ENCODE results near the gene DNAH10.

Gene DNAH10, protein sequence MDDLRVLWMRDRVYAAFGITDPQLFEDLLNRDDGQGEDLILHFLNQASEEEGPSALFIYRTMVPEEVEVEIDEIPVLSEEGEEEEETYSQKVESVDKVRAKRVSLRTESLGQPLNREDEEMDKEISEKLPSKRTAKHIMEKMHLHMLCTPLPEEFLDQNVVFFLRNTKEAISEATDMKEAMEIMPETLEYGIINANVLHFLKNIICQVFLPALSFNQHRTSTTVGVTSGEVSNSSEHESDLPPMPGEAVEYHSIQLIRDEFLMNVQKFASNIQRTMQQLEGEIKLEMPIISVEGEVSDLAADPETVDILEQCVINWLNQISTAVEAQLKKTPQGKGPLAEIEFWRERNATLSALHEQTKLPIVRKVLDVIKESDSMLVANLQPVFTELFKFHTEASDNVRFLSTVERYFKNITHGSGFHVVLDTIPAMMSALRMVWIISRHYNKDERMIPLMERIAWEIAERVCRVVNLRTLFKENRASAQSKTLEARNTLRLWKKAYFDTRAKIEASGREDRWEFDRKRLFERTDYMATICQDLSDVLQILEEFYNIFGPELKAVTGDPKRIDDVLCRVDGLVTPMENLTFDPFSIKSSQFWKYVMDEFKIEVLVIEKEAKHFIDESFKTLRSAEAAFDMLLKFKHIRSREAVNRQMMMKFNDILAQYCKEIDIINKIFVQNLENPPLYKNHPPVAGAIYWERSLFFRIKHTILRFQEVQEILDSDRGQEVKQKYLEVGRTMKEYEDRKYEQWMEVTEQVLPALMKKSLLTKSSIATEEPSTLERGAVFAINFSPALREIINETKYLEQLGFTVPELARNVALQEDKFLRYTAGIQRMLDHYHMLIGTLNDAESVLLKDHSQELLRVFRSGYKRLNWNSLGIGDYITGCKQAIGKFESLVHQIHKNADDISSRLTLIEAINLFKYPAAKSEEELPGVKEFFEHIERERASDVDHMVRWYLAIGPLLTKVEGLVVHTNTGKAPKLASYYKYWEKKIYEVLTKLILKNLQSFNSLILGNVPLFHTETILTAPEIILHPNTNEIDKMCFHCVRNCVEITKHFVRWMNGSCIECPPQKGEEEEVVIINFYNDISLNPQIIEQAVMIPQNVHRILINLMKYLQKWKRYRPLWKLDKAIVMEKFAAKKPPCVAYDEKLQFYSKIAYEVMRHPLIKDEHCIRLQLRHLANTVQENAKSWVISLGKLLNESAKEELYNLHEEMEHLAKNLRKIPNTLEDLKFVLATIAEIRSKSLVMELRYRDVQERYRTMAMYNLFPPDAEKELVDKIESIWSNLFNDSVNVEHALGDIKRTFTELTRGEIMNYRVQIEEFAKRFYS (N-terminal part only)

DNA sequence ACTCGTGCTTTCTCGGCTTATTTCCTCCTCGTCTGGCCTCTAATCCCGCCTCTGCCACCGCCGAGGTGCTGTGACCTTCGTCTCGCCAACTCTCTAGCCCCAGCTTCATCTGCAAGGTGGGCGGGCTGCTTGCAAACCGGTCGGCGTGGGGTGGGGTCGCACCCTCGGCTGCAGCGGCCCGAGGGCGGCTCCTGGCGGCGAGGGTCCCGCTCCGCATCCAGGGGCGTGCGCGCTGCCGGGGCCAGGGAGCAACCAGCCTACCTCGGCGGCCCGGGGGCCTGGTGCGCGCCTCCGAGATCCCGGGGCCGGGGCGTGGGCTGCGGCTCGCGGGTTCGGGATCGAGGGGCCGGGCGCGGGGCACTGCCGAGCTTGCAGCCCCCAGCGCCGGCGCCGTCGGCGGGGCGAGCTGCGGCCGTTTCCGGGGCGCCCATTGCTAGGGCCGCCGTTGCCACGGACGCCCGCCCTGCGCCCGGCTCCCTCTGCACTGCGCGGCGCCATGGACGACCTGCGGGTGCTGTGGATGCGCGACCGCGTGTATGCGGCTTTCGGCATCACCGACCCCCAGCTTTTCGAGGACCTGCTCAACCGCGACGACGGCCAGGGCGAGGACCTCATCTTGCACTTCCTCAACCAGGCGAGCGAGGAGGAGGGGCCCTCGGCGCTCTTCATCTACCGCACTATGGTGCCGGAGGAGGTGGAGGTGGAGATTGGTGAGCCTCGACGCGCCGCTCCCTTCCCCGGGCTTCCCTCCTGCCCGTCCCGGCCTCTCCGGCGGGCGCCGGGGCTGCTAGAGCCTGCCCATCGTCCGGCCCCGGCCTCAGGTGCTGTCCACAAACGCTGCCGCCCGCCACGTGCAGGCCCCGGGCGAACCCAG, at the start of gene DNAH10:
Gene DNAH10, plus strand, starts transcription at position 461 of the 874 bp plus-strand sequence. Its CDS starts 36 bp downstream, at position 497.
- DNase-seq (ENCODE audit: low read depth, low spot score), result no peak
- no peak within 1 kb of the TSS for H3K27ac ChIP-seq

DNA sequence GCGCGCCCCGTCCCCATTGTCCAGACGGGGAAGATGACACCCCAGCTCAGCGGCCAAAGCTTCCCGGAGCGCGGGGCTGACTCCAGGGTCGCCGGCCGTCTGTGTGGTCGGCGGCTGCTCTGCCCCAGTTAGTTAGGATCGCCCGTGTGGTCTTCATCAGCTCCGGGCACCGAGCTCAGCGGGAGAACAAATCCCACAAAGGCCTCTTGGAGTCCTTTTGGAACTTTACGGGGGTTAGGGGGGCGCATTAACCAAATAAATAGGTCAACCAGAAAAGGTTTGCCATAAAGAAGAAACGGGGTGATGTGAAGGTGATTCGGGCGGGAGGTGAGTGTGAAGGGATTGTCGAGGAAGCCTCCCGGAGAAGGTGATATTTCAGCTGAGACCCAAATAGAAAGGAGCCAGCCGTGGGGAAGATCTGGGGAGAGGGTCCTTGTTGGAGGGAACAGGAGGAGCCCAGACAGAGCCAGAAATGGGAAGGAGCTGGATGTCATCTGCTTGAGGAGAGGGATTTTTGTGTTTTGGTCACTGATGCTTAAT, 49.3 kb upstream of the DNAH10 start:
- DNase-seq (ENCODE audit: low read depth, low spot score), result no peak
- peak overlapping the region; percentile 35 for H3K27ac ChIP-seq

DNA sequence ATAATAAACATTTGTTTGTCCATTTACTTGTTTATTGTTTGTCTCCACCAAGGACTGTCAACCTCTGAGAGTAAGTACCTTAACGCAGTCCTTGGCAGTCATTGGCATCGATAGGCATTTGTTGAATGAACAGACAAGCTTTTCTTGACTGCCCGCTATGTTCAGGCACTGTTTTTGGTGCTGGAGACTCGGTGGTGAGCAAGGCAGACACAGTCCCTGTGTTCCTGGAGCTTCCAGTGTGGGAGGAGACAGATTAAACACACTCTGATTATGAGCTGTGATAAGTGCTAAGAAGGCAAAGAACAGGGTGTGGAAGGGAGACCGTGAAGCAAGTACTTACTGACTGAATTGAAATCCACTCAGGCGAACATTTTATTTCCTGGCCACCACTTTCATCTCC, 48.7 kb upstream of the DNAH10 start:
- H3K27ac ChIP-seq, result no peak overlapping the region

DNA sequence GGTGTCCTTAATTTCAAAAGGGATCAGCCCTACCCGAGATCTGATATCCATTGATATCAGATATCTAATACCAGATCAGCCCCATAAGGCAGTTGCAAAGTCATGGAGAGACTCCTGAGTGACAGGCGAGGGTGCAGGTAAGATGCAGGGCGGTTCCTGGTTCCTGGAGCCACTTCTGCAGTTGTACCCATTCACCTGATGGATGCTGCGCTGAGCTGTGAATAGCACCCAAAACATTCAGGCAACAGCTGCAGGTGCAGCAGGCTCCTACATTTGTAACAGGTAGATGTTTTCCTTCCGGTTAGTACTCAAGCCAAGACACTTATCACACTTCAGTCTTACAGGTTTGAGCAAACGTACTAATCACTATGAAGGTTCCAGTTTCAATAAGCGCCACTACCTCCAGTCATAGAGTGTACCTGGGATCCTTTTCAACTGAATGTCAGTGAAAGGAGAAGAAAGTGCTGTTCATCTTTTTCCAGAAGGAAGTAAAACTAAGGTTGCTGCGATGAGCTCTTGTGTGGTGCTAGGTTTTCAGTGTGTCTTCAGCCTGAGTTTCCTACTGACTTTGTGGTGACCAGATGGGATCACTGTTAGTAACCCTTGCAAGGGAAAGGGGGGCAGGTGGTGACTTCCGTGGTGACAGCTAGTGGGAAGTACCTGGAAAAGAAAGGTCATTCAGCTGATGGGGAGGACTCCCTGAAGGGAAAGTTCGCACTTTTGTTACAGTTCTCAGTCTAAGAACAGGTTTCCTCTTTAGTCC, 48.1 kb upstream of the DNAH10 start:
- DNase-seq (ENCODE audit: low read depth, low spot score), result no peak
- H3K27ac ChIP-seq, result no peak overlapping the region

More for the DNA sequence above, 48.7 kb upstream of the DNAH10 start:
- no peak for DNase-seq (ENCODE audit: low read depth, low spot score)

DNA sequence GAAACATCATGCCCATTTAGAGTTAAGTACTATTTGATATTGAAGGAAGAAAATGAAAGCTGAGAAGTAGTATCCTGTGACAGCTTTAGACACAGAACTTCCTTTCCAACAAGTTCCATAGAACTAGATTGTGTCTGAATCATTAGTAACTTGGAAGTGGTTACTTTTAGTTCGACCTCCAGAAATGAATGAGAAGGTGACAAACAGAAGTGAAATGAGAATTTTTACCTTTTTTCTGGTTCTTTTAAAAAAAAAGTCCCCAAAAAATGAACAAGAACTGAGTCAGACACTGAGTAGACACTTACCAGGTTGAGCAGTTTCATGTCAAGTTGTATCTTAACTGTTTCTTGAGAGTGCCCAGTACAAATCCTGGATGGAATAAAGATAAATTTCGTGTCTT, 46.9 kb upstream of the DNAH10 start:
- H3K27ac ChIP-seq, result no peak overlapping the region
- DNase-seq (ENCODE audit: low read depth, low spot score), result no peak

DNA sequence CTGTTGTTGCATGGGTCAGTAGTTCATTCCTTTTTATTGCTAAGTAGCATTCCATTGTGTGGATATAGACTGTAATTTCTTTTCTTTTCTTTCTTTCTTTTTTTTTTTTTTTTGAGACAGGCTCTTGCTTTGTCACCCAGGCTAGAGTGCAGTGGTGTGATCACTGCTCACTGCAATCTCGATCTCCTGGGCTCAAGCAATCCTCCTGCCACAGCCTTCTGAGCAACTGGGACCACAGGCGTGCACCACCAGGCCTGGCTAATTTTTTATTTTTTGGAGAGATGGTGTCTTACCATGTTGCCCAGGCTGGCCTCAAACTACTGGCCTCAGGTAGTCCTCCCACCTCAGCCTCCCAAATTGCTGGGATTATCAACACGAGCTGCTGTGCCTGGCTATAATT, 44.8 kb upstream of the DNAH10 start:
- no peak overlapping the region for H3K27ac ChIP-seq
- DNase-seq (ENCODE audit: low read depth, low spot score), result no peak

DNA sequence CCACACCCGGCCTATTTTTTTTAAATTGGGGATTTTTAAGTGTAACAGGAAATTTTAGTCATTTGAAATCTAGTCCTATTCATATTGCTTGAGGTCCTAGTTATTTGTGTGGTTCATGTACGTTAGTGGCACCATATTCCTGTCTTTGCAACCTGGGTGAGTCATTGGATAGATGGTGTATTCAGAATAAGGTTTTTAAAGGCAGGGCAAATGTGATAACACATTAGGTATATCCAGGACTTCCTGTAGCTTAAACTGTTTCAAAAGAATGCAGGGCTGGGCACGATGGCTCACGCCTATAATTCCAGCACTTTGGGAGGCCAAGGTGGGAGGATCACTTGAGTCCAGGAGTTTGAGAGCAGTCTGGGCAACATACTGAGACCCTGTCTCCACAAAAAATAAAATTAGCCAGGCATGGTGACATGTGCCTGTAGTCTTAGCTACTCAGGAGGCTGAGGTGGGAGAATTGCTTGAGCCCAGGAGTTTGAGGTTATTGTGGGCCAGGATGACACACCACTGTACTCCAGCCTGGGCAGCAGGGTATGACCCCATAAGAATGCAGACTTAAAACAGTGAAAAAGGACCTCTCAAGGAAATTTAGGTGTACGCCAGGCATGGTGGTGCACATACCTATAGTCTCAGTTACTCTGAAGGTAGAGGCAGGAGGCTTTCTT, 41.8 kb upstream of the DNAH10 start:
- DNase-seq (ENCODE audit: low read depth, low spot score), result no peak

DNA sequence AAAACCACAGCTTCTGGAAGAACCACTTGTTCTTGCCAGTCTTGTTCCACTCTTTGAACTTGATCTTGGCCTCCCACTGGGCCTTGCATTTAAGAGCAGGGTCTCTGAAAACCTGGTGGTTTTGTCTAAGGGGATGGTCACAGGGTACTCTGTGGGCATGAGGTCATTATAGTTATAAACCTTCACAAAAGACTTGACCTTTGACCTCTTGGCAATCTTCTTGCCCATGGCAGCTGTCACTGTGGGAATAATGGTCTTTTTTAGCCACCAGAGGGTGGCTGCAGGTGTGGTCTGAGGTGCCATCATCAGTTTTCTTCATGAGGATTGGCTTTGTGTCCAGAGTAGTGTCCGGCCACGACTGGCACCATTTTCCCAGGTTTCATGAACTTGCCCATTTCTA, 40.9 kb upstream of the DNAH10 start:
- no peak for DNase-seq (ENCODE audit: low read depth, low spot score)
- H3K27ac ChIP-seq, result no peak overlapping the region

More for the DNA sequence above, 41.8 kb upstream of the DNAH10 start:
- H3K27ac ChIP-seq, result peak overlapping the region; percentile 65

DNA sequence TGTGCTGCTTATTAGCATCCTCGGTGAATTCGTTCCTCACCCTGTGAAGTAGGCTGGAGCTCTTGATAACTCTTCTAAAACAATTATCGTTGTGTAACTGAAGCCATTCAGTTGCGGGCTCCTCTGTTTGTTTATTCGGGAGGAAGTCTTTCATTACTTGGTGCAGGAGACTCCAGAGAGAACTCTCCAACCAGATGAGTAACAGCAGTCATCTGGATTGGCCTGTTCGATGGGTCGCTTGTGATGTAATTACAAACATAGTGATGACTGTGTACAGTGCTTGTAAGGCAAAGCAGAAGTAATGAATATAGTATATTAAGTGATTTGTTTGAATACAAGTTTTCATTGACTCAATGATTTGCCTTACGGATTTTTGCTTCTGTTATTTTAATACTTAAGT, 39.1 kb upstream of the DNAH10 start:
- DNase-seq (ENCODE audit: low read depth, low spot score), result no peak

DNA sequence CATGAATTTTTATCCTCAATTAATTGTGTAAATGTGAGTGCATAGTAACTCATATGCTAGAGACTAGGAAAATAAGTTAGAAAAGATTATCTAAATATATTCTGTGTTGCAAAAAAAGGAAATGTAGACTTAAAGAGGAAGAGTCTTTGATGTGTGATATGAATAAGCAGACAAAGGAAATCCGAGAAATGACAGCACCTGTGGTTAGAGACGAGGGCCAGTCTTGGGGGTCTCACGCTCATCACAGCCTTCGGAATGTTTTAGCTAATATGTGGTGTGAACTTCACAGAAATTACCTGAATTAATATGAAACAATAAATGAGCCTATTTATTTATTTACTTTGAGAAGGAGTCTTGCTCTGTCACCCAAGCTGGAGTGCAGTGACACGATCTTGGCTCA, 38.3 kb upstream of the DNAH10 start:
- H3K27ac ChIP-seq, result no peak overlapping the region
- DNase-seq (ENCODE audit: low read depth, low spot score), result no peak

More for the DNA sequence above, 39.1 kb upstream of the DNAH10 start:
- H3K27ac ChIP-seq, result no peak overlapping the region

DNA sequence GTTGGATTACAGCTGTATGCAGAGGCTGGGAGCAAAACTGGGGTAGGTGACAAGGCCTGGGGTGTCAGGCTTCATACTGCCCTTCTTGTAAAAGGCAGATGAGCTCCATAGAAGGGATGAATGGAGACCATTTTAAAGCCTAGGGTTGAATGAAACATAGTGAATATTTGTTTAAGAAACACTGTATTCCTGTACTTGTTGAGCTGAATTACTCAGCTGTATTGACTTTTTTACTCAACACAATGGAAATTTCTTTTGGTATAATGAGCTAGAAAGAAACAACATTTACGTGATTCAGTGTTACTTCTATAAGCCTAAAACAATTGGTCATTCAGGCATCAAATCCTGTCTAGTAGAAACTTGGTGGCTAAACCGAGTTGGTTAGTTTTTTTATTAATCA, 35.9 kb upstream of the DNAH10 start:
- no peak for DNase-seq (ENCODE audit: low read depth, low spot score)
- H3K27ac ChIP-seq, result no peak overlapping the region

DNA sequence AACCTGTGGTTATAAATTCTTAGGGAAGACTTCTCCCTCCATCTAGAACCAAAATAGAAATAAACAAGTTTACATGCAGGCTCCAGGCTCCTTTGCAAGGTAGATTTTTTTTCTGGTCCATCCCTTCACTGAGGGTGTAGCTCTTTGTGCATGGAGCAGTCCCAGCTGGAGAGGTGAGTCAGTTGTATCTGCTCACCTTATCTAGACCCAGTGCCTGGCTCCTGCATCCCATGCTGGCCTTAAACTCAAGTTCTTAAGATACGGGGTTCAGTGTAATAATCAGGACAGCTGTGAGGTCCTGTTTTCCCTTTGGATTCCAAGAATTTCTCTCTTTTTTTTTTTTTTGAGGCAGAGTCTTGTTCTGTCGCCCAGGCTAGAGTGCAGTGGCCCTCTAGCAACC, 35.1 kb upstream of the DNAH10 start:
- DNase-seq (ENCODE audit: low read depth, low spot score), result no peak
- no peak overlapping the region for H3K27ac ChIP-seq

DNA sequence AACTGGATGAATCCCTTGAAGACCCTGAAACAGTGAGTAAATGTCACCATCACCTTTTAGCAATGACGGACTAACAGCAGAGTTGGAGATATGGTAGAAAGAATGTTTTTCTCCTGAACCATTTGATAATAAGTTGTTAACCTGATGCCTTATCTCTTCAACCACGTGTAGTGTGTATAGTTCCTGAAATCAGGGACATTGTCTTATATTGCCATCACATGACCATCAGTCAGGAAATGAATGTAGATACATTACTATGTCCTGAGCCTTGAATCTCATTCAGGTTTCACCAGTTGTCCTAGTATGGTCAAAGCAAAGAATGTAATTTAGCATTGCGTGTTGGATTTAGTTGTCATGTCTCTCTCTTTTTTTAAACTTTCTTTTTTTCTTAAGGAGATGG, 34.2 kb upstream of the DNAH10 start:
- no peak for DNase-seq (ENCODE audit: low read depth, low spot score)
- no peak overlapping the region for H3K27ac ChIP-seq

DNA sequence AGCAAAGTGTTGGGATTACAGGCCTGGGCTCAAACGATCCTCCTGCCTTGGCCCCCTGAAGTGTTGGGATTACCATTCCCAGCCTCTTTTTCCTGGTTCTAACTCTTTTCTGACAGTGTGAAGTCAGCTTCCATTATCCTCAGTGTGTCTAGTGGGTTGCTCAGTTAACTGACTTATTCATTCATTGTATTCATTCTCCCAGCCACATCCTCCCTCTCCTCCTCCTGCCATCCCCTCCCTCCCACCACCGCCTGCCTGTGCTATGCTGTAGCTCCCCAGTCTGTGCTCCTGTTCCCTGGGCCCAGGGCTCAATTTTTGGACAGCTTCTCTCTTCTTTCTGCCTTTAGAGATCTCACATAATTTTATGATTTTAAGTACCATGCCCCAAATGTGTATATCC, 30.5 kb upstream of the DNAH10 start:
- no peak overlapping the region for H3K27ac ChIP-seq
- DNase-seq (ENCODE audit: low read depth, low spot score), result no peak

DNA sequence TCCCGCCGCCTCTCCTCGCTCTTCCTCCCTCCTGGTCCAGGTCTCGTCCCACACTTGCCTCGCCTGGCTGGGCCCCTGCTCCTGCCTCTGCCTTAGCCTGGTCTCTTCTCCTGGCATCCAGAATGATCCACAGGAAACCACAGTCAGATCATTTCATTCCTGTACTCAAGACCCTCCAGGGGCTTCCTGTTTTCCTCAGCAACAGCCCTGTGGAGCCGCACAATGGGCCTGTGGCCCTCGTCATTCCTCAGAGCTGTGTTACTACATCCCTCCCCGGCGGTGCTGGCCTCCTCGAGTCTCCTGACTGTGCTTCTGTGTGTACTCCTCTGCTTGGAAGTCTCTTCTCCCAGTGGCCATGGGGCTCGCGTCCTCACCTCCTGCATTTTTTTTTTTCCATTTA, 29.9 kb upstream of the DNAH10 start:
- H3K27ac ChIP-seq, result no peak overlapping the region
- no peak for DNase-seq (ENCODE audit: low read depth, low spot score)

DNA sequence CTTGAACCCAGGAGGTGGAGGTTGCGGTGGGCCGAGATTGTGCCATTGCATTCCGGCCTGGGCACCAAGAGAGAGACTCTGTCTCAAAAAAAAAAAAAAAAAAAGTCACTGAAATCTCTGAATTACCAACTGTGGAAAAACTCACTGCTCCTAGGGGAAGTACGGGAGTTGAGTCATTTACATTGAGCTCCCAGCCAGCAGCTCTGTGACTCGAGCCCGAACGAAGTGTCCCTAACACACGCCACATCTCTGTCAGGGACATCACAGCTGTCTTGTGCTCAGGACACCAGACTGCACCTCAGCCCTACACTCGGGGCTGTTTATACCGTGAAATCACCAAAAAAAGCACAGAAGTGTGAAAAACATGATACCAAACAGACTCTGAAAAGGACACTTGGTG, 28.9 kb upstream of the DNAH10 start:
- DNase-seq (ENCODE audit: low read depth, low spot score), result no peak
- H3K27ac ChIP-seq, result no peak overlapping the region

DNA sequence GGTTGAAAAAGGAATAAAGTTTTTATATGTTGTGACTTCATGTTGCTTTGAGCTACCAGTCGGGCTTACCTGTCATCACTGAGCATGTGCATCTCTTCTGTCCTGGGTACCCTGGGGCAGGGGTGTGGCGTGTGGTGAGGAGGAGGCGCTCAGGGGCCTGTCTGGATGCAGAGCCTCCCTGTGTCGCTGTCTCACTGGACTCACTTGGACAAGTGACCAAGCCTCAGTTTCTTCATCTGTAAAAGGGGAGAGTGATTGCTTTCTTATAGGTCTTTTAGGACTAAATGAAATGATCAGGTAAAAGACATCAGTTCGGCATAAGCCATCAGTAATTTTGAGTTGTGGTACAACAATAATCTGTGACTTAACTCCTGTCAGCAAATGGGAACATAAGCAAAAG, 27.8 kb upstream of the DNAH10 start:
- no peak for DNase-seq (ENCODE audit: low read depth, low spot score)
- H3K27ac ChIP-seq, result no peak overlapping the region

Data from epithelial cell of prostate (primary cell).